Spleen (tissue), 11 donors: ENCODE data around the gene TRMT112. TPM values are rescaled to one million over a fixed set of nuclear protein-coding genes. Genes with fewer than 3 reads are reported as not detected.

Experiments
- DNase-seq: peaks from one replicate; pipeline ENCODE4 v3.0.0-alpha.2; 2020
- H3K27ac ChIP-seq, 8 donors: fragments of 200-600 bp; sonication (generic) in 7 of 8; 1 replicate in 4 of 8; 2 replicates in 4 of 8; pipeline versions ENCODE4 v1.5.0 to v1.8.0; 2016 to 2021; ENCODE audit warnings: inconsistent platforms in 4 of 8, mild to moderate bottlenecking in 4 of 8, moderate library complexity in 1 of 8
- H3K27me3 ChIP-seq, 7 donors: fragments of 200-600 bp; sonication (generic) in 6 of 7; replicated peaks in 1 of 7; 1 replicate in 4 of 7; 2 replicates in 3 of 7; pipeline versions ENCODE4 v1.5.0 to v1.8.0; 2016 to 2021; ENCODE audit warnings: inconsistent platforms in 3 of 7, mild to moderate bottlenecking in 1 of 7
- H3K36me3 ChIP-seq, 6 donors: fragments of 200-600 bp; sonication (generic) in 5 of 6; 1 replicate in 4 of 6; 2 replicates in 2 of 6; pipeline versions ENCODE4 v1.5.0 to v1.8.0; 2016 to 2021; ENCODE audit warnings: inconsistent platforms in 2 of 6
- H3K4me1 ChIP-seq, 6 donors: fragments of 200-600 bp; sonication (generic) in 5 of 6; 1 replicate in 3 of 6; 2 replicates in 3 of 6; pipeline versions ENCODE4 v1.5.0 to v1.8.0; 2016 to 2021; ENCODE audit warnings: inconsistent platforms in 3 of 6
- H3K4me3 ChIP-seq, 8 donors: fragments of 200-600 bp; sonication (generic) in 7 of 8; 1 replicate in 4 of 8; 2 replicates in 4 of 8; pipeline versions ENCODE4 v1.5.0 to v1.8.0; 2016 to 2021; ENCODE audit warnings: inconsistent platforms in 4 of 8, mild to moderate bottlenecking in 4 of 8, moderate library complexity in 2 of 8
- H3K9me3 ChIP-seq, 8 donors: fragments of 200-600 bp; sonication (generic) in 7 of 8; 1 replicate in 4 of 8; 2 replicates in 4 of 8; pipeline versions ENCODE4 v1.5.0 to v1.8.0; 2016 to 2021; ENCODE audit warnings: inconsistent platforms in 4 of 8
- CTCF ChIP-seq, 11 experiments: fragments of 200-600 bp in 7 of 11; fragments of 450-650 bp in 4 of 11; sonication (generic) in 4 of 11; IDR thresholded peaks in 8 of 11; conservative IDR thresholded peaks in 3 of 11; 1 replicate in 7 of 11; 2 replicates in 4 of 11; pipeline versions ENCODE4 v1.4.0 to v1.8.0; 2016 to 2021; ENCODE audit warnings: antibody characterized with exemption in 11 of 11, inconsistent platforms in 4 of 11, mild to moderate bottlenecking in 1 of 11
- POLR2A ChIP-seq, 3 donors: fragments of 450-650 bp; IDR thresholded peaks; one replicate each; pipeline ENCODE4 v1.5.1; 2017; ENCODE audit warnings: antibody characterized with exemption in 3 of 3, mild to moderate bottlenecking in 1 of 3
- POLR2AphosphoS5 ChIP-seq, 3 donors: sonication (generic); formaldehyde crosslinking; IDR thresholded peaks; one replicate each; pipeline ENCODE4 v1.5.1; 2017; ENCODE audit warnings: antibody characterized with exemption in 3 of 3
- WGBS, 5 donors: extraction: QIAGEN DNeasy Blood & Tissue Kit in 3 of 5; methylation state at CpG; one replicate each; pipeline versions ENCODE4 v1.1.5 to v1.1.7; 2013 to 2018; 5-methylcytosine and 5-hydroxymethylcytosine counted together
- intact Hi-C: fragments of 100-400 bp; cut with DNase I; formaldehyde crosslinking; loops from one replicate; pipeline ENCODE4 v1.15.0; 2023; ENCODE audit warnings: low total_unique reads
- polyA plus RNA-seq, 3 donors: library from polyadenylated mRNA; stranded (reverse); fragments of 200-250 nt; gene quantifications; one replicate each; pipeline ENCODE4 v1.2.1, GENCODE V29; 2013
- total RNA-seq, 7 donors: library from RNA; depleted of rRNA in 3 of 7; stranded (reverse); fragments of >200 nt in 3 of 7; fragmentation: NEBNext Ultra II Directional in 4 of 7; extraction: Animal tissue kit (Norgen Biotek cat#: 25700) in 4 of 7; gene quantifications; one replicate each; pipeline versions ENCODE4 v1.1.0 to v1.2.1, GENCODE V29; 2016 to 2021
- donor health status: healthy with polysubstance abuse.
- donor health status: DM: no; HTN: no; CAD: no; lungs with moderate emphysema.
- donor health status: DM: no; HTN: no; CAD: no.
- donor health status: Bipolar disorder and iron deficiency.
- donor health status: healthy.
- donor health status: DM: no; HTN: no; CAD: no.
- donor health status: DM: yes; HTN: yes; CAD: no.

Gene TRMT112
- total and polyA plus RNA-seq, 10 donors: 138 to 431 (median 267) TPM

- TF ChIP-seq CTCF (IDR thresholded peaks at IDR 0.05 in 8 of 11, conservative IDR thresholded peaks at IDR 0.05 in 3 of 11): no peak
- peaks cover 0 to 47% (median 20%) of the 10 kb centered on the region in 6 donors for H3K36me3 ChIP-seq
- 64 to 92% (median 77%) methylated on average over 8 to 21 of the region's 21 CpGs for WGBS, 5 donors
- no peaks in the 10 kb centered on the region for H3K9me3 ChIP-seq
- intact Hi-C loops: no loop called here
- peaks cover 0 to 5% (median 0%) of the 10 kb centered on the region in 7 donors for H3K27me3 ChIP-seq
- H3K4me1 ChIP-seq: peaks cover 22 to 92% (median 45%) of the 10 kb centered on the region in 6 donors
- H3K4me3 ChIP-seq: peak overlapping the region in 5 of 8 donors; percentile 47 to 82 (median 54)
- H3K27ac ChIP-seq: peak overlapping the region in 5 of 8 donors; percentile 85 to 95 (median 92)
- DNase-seq: peak; percentile 87
Observed at GRCh38 chr11:64341429-64341828, 24.1 kb upstream of the TRMT112 start.

- Histone ChIP-seq H3K27ac (peak overlapping the region; percentile 63 to 95 (median 88)), H3K4me3 (peak overlapping the region; percentile 34 to 82 (median 50)), H3K9me3 (no peaks in the 10 kb centered on the region), H3K4me1 (peaks cover 22 to 94% (median 45%) of the 10 kb centered on the region in 6 donors), H3K27me3 (peaks cover 0 to 5% (median 0%) of the 10 kb centered on the region in 7 donors), H3K36me3 (peaks cover 0 to 42% (median 20%) of the 10 kb centered on the region in 6 donors)
- DNase-seq: peak; percentile 96
- intact Hi-C loops: no loop called here
- WGBS, 5 donors: 17 to 36% (median 21%) methylated on average over 19 to 33 of the region's 33 CpGs
- TF ChIP-seq POLR2A (IDR thresholded peaks at IDR 0.05): no peak
- TF ChIP-seq POLR2AphosphoS5 (IDR thresholded peaks at IDR 0.05): peak in 1 of 3 donors; percentile 38
- TF ChIP-seq CTCF (IDR thresholded peaks at IDR 0.05 in 8 of 11, conservative IDR thresholded peaks at IDR 0.05 in 3 of 11): no peak
Observed at GRCh38 chr11:64340671-64341335, 23.4 kb upstream of the TRMT112 start.

GRCh38 chr11:64339754-64340408 is 22.5 kb upstream of the TRMT112 start, which contains the start of gene CCDC88B:
Gene CCDC88B (plus strand): TSS chr11:64340204. CDS start chr11:64340267, 63 bp downstream.
- WGBS, 5 donors: 14 to 36% (median 21%) methylated on average over 10 to 16 of the region's 16 CpGs
- DNase-seq: peak; percentile 99
- H3K4me3 ChIP-seq: peak within 1 kb of the TSS; percentile 34 to 82 (median 50)
- peak in 1 of 3 donors; percentile 4 for TF ChIP-seq POLR2A (IDR thresholded peaks at IDR 0.05)
- TF ChIP-seq CTCF (IDR thresholded peaks at IDR 0.05 in 8 of 11, conservative IDR thresholded peaks at IDR 0.05 in 3 of 11): no peak
- peak; percentile 84 to 90 (median 84) for TF ChIP-seq POLR2AphosphoS5 (IDR thresholded peaks at IDR 0.05)
- H3K27me3 ChIP-seq: peaks cover 0 to 5% (median 0%) of the 10 kb centered on the region in 7 donors
- peaks cover 22 to 93% (median 52%) of the 10 kb centered on the region in 6 donors for H3K4me1 ChIP-seq
- no peaks in the 10 kb centered on the region for H3K9me3 ChIP-seq
- H3K27ac ChIP-seq: peak within 1 kb of the TSS; percentile 63 to 95 (median 88)
- intact Hi-C loops: no loop called here
- peaks cover 0 to 33% (median 16%) of the 10 kb centered on the region in 6 donors for H3K36me3 ChIP-seq

- intact Hi-C loops: no loop called here
- no peak for DNase-seq
- 54 to 61% (median 56%) methylated on average over 4 of the region's 4 CpGs for WGBS, 5 donors
- Histone ChIP-seq H3K9me3 (no peaks in the 10 kb centered on the region), H3K27ac (peak overlapping the region; percentile 63 to 95 (median 88)), H3K4me1 (peaks cover 22 to 93% (median 54%) of the 10 kb centered on the region in 6 donors), H3K27me3 (peaks cover 0 to 5% (median 0%) of the 10 kb centered on the region in 7 donors), H3K36me3 (peaks cover 0 to 27% (median 10%) of the 10 kb centered on the region in 6 donors), H3K4me3 (peak overlapping the region in 7 of 8 donors; percentile 36 to 82 (median 53))
- no peak for TF ChIP-seq CTCF (IDR thresholded peaks at IDR 0.05 in 8 of 11, conservative IDR thresholded peaks at IDR 0.05 in 3 of 11)
- TF ChIP-seq POLR2A (IDR thresholded peaks at IDR 0.05): no peak
- TF ChIP-seq POLR2AphosphoS5 (IDR thresholded peaks at IDR 0.05): no peak
Observed at GRCh38 chr11:64339286-64339685, 21.9 kb upstream of the TRMT112 start.
